Stimulated activated CD4-positive, alpha-beta T cell treated with anti-CD3 and anti-CD28 coated beads, Interleukin-2, amount 100 ng/mL, for 24 hours (primary cell): Measurements from ENCODE around the gene CYP11A1.

Source experiments
- DNase-seq, 2 donors: peaks; one replicate each; pipeline ENCODE4 v3.0.0-alpha.2; 2020

Gene CYP11A1

GRCh38 chr15:74295800-74296199, 71.6 kb downstream of the CYP11A1 start:
- no peak for DNase-seq

- no peak for DNase-seq
Observed at GRCh38 chr15:74294010-74294409, 73.4 kb downstream of the CYP11A1 start.

- DNase-seq, result no peak
Observed at GRCh38 chr15:74293021-74293810, 74.2 kb downstream of the CYP11A1 start.

- DNase-seq, result peak; percentile 71 to 84
Observed at GRCh38 chr15:74291101-74292071, 76.1 kb downstream of the CYP11A1 start.

- DNase-seq, result no peak
Observed at GRCh38 chr15:74290645-74291044, 76.8 kb downstream of the CYP11A1 start.

- no peak for DNase-seq
Observed at GRCh38 chr15:74289671-74290070, 77.8 kb downstream of the CYP11A1 start.
